GM12875 (cell line): ENCODE measurements around the gene SCFD2.

Experiments
- H3K4me3 ChIP-seq: one replicate; pipeline ENCODE4 v1.5.1; 2011; ENCODE audit warnings: low read depth, low read length, control low read depth
- CTCF ChIP-seq: IDR thresholded peaks from 2 replicates; pipeline ENCODE4 v1.5.1; 2011; ENCODE audit warnings: low read depth, mild to moderate bottlenecking, control low read depth, inconsistent platforms, low read length, moderate library complexity, borderline replicate concordance; ENCODE audit not compliant: insufficient read depth

The SCFD2 gene

GRCh38 chr4:53123819-53124218 lies 242.0 kb downstream of the SCFD2 start:
- no peak overlapping the region for H3K4me3 ChIP-seq
- no peak for TF ChIP-seq CTCF

- TF ChIP-seq CTCF = no peak
- no peak overlapping the region for H3K4me3 ChIP-seq
Measured at GRCh38 chr4:53123171-53123570, 242.7 kb downstream of the SCFD2 start.

GRCh38 chr4:53122280-53123116 lies 243.4 kb downstream of the SCFD2 start:
- H3K4me3 ChIP-seq = no peak overlapping the region
- no peak for TF ChIP-seq CTCF

GRCh38 chr4:53121264-53121865 lies 244.5 kb downstream of the SCFD2 start:
- no peak for TF ChIP-seq CTCF
- H3K4me3 ChIP-seq = no peak overlapping the region

GRCh38 chr4:53120778-53121177 lies 245.1 kb downstream of the SCFD2 start:
- H3K4me3 ChIP-seq = no peak overlapping the region
- TF ChIP-seq CTCF = no peak

- TF ChIP-seq CTCF = no peak
Measured at GRCh38 chr4:53119680-53120079, 246.2 kb downstream of the SCFD2 start.

GRCh38 chr4:53118676-53119075 lies 247.2 kb downstream of the SCFD2 start:
- TF ChIP-seq CTCF = no peak
- H3K4me3 ChIP-seq = no peak overlapping the region

More at GRCh38 chr4:53119680-53120079, 246.2 kb downstream of the SCFD2 start:
- H3K4me3 ChIP-seq = no peak overlapping the region
